RWPE1 (cell line): Measurements from ENCODE around the gene LECT2.

Source experiments
- CTCF ChIA-PET: fragments of 350-600 bp; sonication (Branson Sonifier 250); formaldehyde crosslinking; extraction: SDS; loops from one replicate; lab custom pipeline; 2021; lab: Yijun Ruan, JAX
- POLR2A ChIA-PET: fragments of 400-600 bp; formaldehyde crosslinking; extraction: SDS; loops from one replicate; lab custom pipeline; 2020; ENCODE audit warnings: antibody characterized with exemption; ENCODE audit not compliant: low non-redundant PET; lab: Yijun Ruan, JAX
- DNase-seq: peaks from one replicate; pipeline ENCODE4 v3.0.0; 2012; ENCODE audit warnings: low spot score
- H3K27ac ChIP-seq: fragments of 450-650 bp; 2 replicates; pipeline ENCODE4 v1.5.1; 2017
- CTCF ChIP-seq: fragments of 450-650 bp; conservative IDR thresholded peaks from 2 replicates; pipeline ENCODE4 v1.5.1; 2017; ENCODE audit warnings: low read depth, mild to moderate bottlenecking

LECT2 gene

GRCh38 chr5:135941711-135942110 is 13.1 kb downstream of the LECT2 start:
- no peak overlapping the region for H3K27ac ChIP-seq
- ChIA-PET POLR2A (no interaction called here), CTCF (interaction anchor here (0.7 to 1.9 kb wide), 2 partner anchors 270 to 676 kb away, joined by 3 to 4 read pairs; no protein-coding TSS in a partner anchor)
- TF ChIP-seq CTCF: no peak
- DNase-seq: no peak

- no peak overlapping the region for H3K27ac ChIP-seq
- ChIA-PET POLR2A (no interaction called here), CTCF (interaction anchor here (0.6 to 1.0 kb wide), 5 partner anchors 27 to 122 kb away, joined by 3 to 5 read pairs (median 3); no protein-coding TSS in a partner anchor)
- no peak for DNase-seq
- TF ChIP-seq CTCF: no peak
These were observed 17.4 kb downstream of the LECT2 start for GRCh38 chr5:135937245-135937911.

GRCh38 chr5:135934939-135935338 is 19.8 kb downstream of the LECT2 start:
- ChIA-PET CTCF (no interaction called here), POLR2A (no interaction called here)
- H3K27ac ChIP-seq: no peak overlapping the region
- TF ChIP-seq CTCF: no peak
- no peak for DNase-seq

- CTCF ChIA-PET: interaction anchor here (0.6 kb wide), 1 partner anchor 88 kb away, joined by 3 read pairs; no protein-coding TSS in a partner anchor
- POLR2A ChIA-PET: no interaction called here
- no peak overlapping the region for H3K27ac ChIP-seq
- DNase-seq: no peak
- TF ChIP-seq CTCF: no peak
These were observed 23.9 kb downstream of the LECT2 start for GRCh38 chr5:135930949-135931295.

GRCh38 chr5:135930029-135930948 is 24.5 kb downstream of the LECT2 start:
- no peak for TF ChIP-seq CTCF
- ChIA-PET CTCF (interaction anchor here (0.6 kb wide), 1 partner anchor 89 kb away, joined by 3 read pairs; no protein-coding TSS in a partner anchor), POLR2A (no interaction called here)
- no peak for DNase-seq
- no peak overlapping the region for H3K27ac ChIP-seq

GRCh38 chr5:135921388-135921787 is 33.4 kb downstream of the LECT2 start:
- DNase-seq: peak; percentile 48
- H3K27ac ChIP-seq: no peak overlapping the region
- CTCF ChIA-PET: interaction anchor here (0.6 to 1.4 kb wide), 2 partner anchors 137 to 231 kb away, joined by 3 read pairs; no protein-coding TSS in a partner anchor
- no peak for TF ChIP-seq CTCF
- POLR2A ChIA-PET: no interaction called here
